Neural crest cell (in vitro differentiated cells): ENCODE results near the gene CBFA2T2. TPM values are rescaled to one million over a fixed set of nuclear protein-coding genes. Genes with fewer than 3 reads are reported as not detected.
A peak's percentile ranks its signal among the peaks of the same experiment; 100 is the strongest.

ENCODE experiments used
- DNase-seq: peaks from one replicate; pipeline ENCODE4 v3.0.0; 2021; ENCODE audit warnings: low read depth, mixed read lengths, low spot score
- H3K27ac Mint-ChIP-seq: one replicate; pipeline ENCODE4 v1.8.0; 2021; ENCODE audit warnings: mild to moderate bottlenecking, mixed read lengths; ENCODE audit not compliant: unreplicated experiment
- H3K27me3 Mint-ChIP-seq: 2 replicates; pipeline ENCODE4 v1.8.0; 2021; ENCODE audit warnings: low read depth, mild to moderate bottlenecking, mixed read lengths
- H3K36me3 Mint-ChIP-seq: 2 replicates; pipeline ENCODE4 v1.8.0; 2021; ENCODE audit warnings: low read depth, mild to moderate bottlenecking, mixed read lengths
- H3K4me1 Mint-ChIP-seq: 2 replicates; pipeline ENCODE4 v1.8.0; 2021; ENCODE audit warnings: mixed read lengths
- H3K4me3 Mint-ChIP-seq: one replicate; pipeline ENCODE4 v1.8.0; 2021; ENCODE audit warnings: mild to moderate bottlenecking, mixed read lengths
- H3K9me3 Mint-ChIP-seq: 2 replicates; pipeline ENCODE4 v1.8.0; 2021; ENCODE audit warnings: mixed read lengths
- total RNA-seq: library from RNA; stranded (reverse); gene quantifications from 2 replicates; pipeline ENCODE4 v1.2.1, GENCODE V29; 2021
- TF ChIP-seq, protein P1 (sequence below): fragments of 200-600 bp; sonication (generic); conservative IDR thresholded peaks from 2 replicates; pipeline ENCODE4 v1.5.0; 2021; ENCODE audit warnings: antibody characterized with exemption, mild to moderate bottlenecking

CBFA2T2 gene
- total RNA-seq, 1 donor from 2014 or later, result 36.5 TPM

GRCh38 chr20:33676652-33677645, 187.1 kb downstream of the CBFA2T2 start:
- Mint-ChIP-seq H3K27me3 (peaks cover 10% of the 10 kb centered on the region), H3K27ac (no peak overlapping the region), H3K9me3 (no peaks in the 10 kb centered on the region), H3K4me3 (peak overlapping the region; percentile 83), H3K36me3 (peaks cover 7% of the 10 kb centered on the region), H3K4me1 (peaks cover 53% of the 10 kb centered on the region)
- no peak for DNase-seq
- TF ChIP-seq, protein P1, sequence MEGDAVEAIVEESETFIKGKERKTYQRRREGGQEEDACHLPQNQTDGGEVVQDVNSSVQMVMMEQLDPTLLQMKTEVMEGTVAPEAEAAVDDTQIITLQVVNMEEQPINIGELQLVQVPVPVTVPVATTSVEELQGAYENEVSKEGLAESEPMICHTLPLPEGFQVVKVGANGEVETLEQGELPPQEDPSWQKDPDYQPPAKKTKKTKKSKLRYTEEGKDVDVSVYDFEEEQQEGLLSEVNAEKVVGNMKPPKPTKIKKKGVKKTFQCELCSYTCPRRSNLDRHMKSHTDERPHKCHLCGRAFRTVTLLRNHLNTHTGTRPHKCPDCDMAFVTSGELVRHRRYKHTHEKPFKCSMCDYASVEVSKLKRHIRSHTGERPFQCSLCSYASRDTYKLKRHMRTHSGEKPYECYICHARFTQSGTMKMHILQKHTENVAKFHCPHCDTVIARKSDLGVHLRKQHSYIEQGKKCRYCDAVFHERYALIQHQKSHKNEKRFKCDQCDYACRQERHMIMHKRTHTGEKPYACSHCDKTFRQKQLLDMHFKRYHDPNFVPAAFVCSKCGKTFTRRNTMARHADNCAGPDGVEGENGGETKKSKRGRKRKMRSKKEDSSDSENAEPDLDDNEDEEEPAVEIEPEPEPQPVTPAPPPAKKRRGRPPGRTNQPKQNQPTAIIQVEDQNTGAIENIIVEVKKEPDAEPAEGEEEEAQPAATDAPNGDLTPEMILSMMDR, result no peak

DNA sequence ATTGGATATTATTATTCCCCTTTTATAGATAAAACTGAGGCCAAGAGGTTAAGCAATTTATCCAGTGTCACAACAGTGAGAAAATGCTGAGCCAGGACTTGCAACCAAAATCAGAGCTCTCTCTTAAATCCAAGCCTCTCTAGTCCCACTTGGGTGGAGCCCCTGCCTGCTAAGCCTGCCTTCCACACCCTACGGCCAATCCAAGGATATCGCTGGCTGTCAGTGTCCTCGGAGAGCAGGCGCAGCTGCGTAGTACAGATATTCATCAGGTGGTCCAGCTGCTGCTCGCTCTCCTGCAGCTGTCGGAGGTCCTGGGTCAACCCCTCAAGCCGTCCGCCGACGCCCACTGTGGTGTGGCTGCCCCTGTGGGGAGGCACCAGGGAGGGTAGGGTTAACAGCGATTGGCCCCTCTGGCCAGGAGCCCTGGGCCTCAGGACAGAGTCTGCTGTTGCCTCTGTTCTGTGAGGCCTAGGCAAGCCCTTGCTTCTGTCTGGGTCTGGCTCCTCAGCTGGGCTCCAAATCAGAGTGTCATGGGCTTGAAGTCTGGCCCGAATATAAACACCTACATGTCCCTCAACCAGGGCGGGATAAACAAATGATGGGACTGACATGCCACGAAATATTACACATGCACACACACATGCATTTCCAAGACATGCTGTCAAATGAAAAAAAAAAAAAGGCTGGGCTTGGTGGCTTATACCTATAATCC, 188.3 kb downstream of the CBFA2T2 start:
- Mint-ChIP-seq H3K27me3 (peaks cover 5% of the 10 kb centered on the region), H3K4me3 (peak overlapping the region; percentile 79), H3K9me3 (no peaks in the 10 kb centered on the region), H3K27ac (no peak overlapping the region), H3K36me3 (peaks cover 7% of the 10 kb centered on the region), H3K4me1 (peaks cover 54% of the 10 kb centered on the region)
- no peak for DNase-seq
- TF ChIP-seq, protein P1, result no peak

DNA sequence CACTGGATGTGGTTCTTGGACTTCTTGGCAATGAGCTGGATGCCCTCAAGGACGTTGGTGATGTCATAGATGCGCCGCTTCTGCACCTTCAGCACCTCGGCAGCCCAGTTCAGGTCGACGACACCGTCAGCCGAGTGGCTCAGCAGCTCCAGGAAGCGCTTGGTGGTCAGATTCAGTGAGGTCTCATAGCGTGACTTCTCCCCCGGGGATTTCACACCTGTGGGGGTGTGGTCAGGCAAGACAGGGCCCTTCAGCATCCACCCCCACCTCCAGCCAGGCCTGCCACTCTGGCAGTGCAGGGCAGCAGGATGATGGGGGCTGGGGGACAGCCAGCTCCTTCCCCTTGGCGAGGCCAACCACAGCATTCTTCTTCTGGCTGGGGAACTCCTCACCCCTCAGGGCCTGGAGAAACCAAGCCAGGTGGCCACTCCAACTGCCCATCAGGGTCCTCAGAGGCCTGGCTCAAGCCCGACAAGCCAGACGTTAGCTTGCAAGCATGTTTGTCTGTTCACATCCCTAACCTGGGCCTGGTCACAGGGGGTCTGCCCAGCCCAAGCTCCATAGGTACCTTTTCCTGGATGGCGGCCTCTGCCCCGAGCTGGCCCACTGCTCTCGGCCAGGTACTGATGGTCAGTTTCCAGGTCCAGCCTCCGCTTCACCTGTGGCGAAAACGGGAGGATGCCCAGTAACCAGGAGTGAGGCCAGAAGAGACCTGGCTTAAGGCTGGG, 190.0 kb downstream of the CBFA2T2 start:
- DNase-seq, result no peak
- Mint-ChIP-seq H3K4me1 (peaks cover 51% of the 10 kb centered on the region), H3K36me3 (peaks cover 7% of the 10 kb centered on the region), H3K27ac (no peak overlapping the region), H3K4me3 (peak overlapping the region; percentile 20), H3K27me3 (peaks cover 3% of the 10 kb centered on the region), H3K9me3 (no peaks in the 10 kb centered on the region)
- TF ChIP-seq, protein P1, result no peak

DNA sequence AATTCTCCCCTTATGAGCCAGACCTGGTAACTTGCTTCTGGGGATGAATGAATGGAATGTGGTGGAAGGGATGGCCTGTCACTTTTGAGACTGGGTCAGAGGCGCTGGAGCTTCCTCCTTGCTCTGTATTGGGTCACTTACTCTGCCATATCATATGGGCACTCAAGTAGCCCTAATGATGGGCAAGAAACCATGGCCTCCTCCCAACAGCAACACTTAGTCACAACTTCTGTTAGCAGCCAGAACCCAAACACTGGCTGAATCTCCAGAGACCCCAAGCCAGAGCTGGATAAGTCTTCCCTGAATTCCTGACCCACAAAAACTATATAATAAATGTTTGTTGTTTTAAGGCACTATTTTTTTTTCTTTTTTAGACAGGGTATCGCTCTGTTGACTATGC, 190.8 kb downstream of the CBFA2T2 start:
- Mint-ChIP-seq H3K4me1 (peaks cover 50% of the 10 kb centered on the region), H3K4me3 (peak overlapping the region; percentile 69), H3K27me3 (no peaks in the 10 kb centered on the region), H3K27ac (no peak overlapping the region), H3K9me3 (no peaks in the 10 kb centered on the region), H3K36me3 (peaks cover 7% of the 10 kb centered on the region)
- TF ChIP-seq, protein P1, result no peak
- DNase-seq, result no peak

DNA sequence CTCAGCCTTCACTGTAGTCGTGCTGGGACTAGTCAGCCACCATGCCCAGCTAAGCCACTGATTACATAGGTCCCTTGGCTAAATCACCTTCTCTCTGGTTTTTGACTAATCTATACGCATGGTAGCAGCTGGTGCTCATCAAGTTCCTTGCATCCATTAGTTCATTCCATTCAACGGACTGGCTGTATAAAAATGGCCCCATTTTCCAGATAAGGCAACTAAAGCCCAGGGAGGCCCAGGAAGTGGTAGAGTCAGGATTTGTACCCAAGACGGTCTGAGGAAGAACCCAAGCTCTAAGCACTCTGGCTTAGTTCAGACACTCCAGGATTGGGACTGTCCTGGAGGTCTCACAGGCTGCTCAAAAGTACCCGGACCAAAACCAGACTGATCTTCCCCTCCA, 191.4 kb downstream of the CBFA2T2 start:
- Mint-ChIP-seq H3K9me3 (no peaks in the 10 kb centered on the region), H3K4me1 (peaks cover 44% of the 10 kb centered on the region), H3K27ac (no peak overlapping the region), H3K36me3 (peaks cover 6% of the 10 kb centered on the region), H3K4me3 (peak overlapping the region; percentile 69), H3K27me3 (no peaks in the 10 kb centered on the region)
- TF ChIP-seq, protein P1, result no peak
- no peak for DNase-seq
